AG04449 (cell line): ENCODE measurements around the gene TTLL10.
"Not testable (repeated sequence)": the region's sequence is repeated elsewhere in the genome, so short reads cannot be mapped to it uniquely, and the experiment has no call there.

Experiments used
- CTCF ChIA-PET: fragments of 350-600 bp; formaldehyde crosslinking; extraction: SDS; loops from one replicate; lab custom pipeline; 2021; ENCODE audit warnings: antibody characterized with exemption; lab: Yijun Ruan, JAX
- POLR2A ChIA-PET: fragments of 400-600, 350-600 bp; formaldehyde crosslinking; extraction: SDS; loops from one replicate; lab custom pipeline; 2020; ENCODE audit warnings: antibody characterized with exemption, inconsistent platforms; lab: Yijun Ruan, JAX
- DNase-seq: peaks from one replicate; pipeline ENCODE4 v3.0.0-alpha.2; 2010; ENCODE audit warnings: low read depth, low spot score
- H3K4me3 ChIP-seq: 2 replicates; pipeline ENCODE4 v1.5.1; 2011; ENCODE audit warnings: low read depth, mild to moderate bottlenecking, control low read depth, low read length
- CTCF ChIP-seq: IDR thresholded peaks from one replicate; pipeline ENCODE4 v1.5.1; 2011; ENCODE audit warnings: mild to moderate bottlenecking, moderate library complexity, low read length, control low read depth, inconsistent platforms; ENCODE audit not compliant: insufficient read depth; ENCODE audit errors: missing control alignments

TTLL10 gene

DNA sequence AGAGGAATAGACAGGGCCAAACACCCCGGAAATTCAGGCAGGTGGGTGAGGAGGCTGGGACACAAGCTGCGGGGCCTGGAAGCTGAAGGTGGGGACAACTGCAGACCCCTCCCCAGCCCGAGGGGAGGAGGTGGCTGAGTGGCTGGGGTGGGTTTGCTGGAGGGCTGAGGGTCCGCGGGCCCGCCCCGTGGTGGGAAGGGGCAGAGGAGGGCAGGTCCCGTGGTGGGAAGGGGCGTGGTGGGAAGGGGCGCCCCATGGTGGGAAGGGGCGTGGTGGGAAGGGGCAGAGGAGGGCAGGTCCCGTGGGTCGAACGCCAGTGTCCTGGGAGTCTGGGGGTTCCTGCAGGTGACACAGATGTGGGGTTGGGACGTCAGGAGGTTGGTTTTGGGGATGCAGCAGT, 24.3 kb upstream of the TTLL10 start:
- no peak overlapping the region for H3K4me3 ChIP-seq
- CTCF ChIA-PET, result no interaction called here
- POLR2A ChIA-PET, result no interaction called here
- no peak for DNase-seq
- no peak for TF ChIP-seq CTCF

DNA sequence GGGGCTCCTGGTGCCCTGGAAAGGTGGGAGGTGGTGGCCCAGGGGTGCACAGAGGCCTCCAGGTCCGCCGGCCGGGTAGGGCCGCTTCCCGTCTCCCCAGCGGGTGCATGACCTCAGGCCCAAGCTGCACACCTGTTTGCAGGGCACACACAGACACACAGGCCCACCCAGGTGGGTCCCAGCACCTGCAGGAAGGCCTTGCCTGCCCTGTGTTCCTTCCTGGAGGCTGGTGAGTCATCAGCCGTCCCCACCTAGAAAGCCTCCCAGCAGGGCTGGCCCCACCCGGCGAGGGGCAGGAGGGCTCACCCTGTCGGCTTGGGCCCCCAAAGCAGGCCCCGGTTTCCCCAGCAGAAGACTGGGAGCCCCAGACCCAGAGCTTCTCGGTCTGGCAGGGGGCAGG, 23.6 kb upstream of the TTLL10 start:
- DNase-seq, result no peak
- CTCF ChIA-PET, result no interaction called here
- TF ChIP-seq CTCF, result no peak
- POLR2A ChIA-PET, result no interaction called here
- H3K4me3 ChIP-seq, result no peak overlapping the region

GRCh38 chr1:1151306-1151705, 22.4 kb upstream of the TTLL10 start:
- no peak for DNase-seq
- ChIA-PET POLR2A (no interaction called here), CTCF (interaction anchor here (1.1 kb wide), 1 partner anchor 29 kb away, joined by 3 read pairs; no protein-coding TSS in a partner anchor)
- TF ChIP-seq CTCF, result no peak
- H3K4me3 ChIP-seq, result no peak overlapping the region

- CTCF ChIA-PET, result interaction anchor here (1.1 kb wide), 1 partner anchor 30 kb away, joined by 3 read pairs; no protein-coding TSS in a partner anchor
- POLR2A ChIA-PET, result not testable (repeated sequence)
Observed at GRCh38 chr1:1152431-1152830, 21.2 kb upstream of the TTLL10 start.

DNA sequence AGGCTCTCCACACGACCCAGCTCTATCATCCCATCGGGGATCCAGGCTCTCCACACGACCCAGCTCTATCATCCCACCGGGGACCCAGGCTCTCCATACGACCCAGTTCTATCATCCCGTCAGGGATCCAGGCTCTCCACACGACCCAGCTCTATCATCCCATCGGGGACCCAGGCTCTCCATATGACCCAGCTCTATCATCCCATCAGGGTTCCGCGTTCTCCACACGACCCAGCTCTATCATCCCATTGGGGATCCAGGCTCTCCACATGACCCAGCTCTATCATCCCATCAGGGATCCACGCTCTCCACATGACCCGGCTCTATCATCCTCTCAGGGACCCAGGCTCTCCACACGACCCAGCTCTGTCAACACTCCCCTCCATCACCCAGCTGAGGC, 20.5 kb upstream of the TTLL10 start:
- H3K4me3 ChIP-seq, DNase-seq: not testable (repeated sequence)
- ChIA-PET POLR2A (interaction anchor here (0.7 kb wide), 1 partner anchor 111 kb away, joined by 3 read pairs; no protein-coding TSS in a partner anchor), CTCF (interaction anchor here (1.2 kb wide), 1 partner anchor 30 kb away, joined by 3 read pairs; no protein-coding TSS in a partner anchor)

More at GRCh38 chr1:1152431-1152830, 21.2 kb upstream of the TTLL10 start:
- not testable (repeated sequence) for H3K4me3 ChIP-seq, DNase-seq

GRCh38 chr1:1153874-1154273, 19.8 kb upstream of the TTLL10 start:
- ChIA-PET POLR2A (no interaction called here), CTCF (interaction anchor here (1.2 kb wide), 1 partner anchor 31 kb away, joined by 3 read pairs; no protein-coding TSS in a partner anchor)
- no peak for DNase-seq
- H3K4me3 ChIP-seq, result no peak overlapping the region
- TF ChIP-seq CTCF, result no peak

DNA sequence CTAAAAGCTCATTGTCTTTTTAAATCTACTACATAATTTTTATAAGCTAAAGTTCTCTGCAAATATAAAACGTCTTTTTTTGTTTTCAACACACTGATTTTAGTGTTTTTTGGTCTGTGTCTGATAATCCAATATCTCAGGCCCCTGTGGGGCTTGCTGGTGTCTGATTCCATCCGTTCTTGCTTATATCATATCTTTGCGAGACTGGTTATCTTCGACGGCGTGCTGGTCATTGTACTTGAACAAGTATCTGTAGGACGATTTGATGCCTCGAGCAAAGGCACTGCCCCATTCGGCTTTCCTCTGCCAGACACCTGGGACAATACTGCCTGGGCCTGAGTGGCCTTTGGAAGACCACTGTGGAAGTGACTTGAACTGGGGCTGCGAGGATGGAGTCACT, 18.4 kb upstream of the TTLL10 start:
- no peak for TF ChIP-seq CTCF
- no peak overlapping the region for H3K4me3 ChIP-seq
- ChIA-PET CTCF (no interaction called here), POLR2A (no interaction called here)
- DNase-seq, result no peak
